ENCODE results near the gene PRR5. TPM values are rescaled to one million over a fixed set of nuclear protein-coding genes. Genes with fewer than 3 reads are reported as not detected.

PRR5 gene
- total and polyA plus RNA-seq, 7 donors: 7.9 to 35.6 (median 12.7) TPM

GRCh38 chr22:44701187-44701790 lies 715 bp upstream of the PRR5 start:
- intact Hi-C loops (cut with DNase I): no loop called here
- TF ChIP-seq POLR2AphosphoS5 (IDR thresholded peaks at IDR 0.05) (no peak), EP300 (IDR thresholded peaks at IDR 0.05) (no peak)
- Histone ChIP-seq H3K36me3 (no peaks in the 10 kb centered on the region), H3K4me1 (peaks cover 0 to 42% (median 31%) of the 10 kb centered on the region in 4 donors), H3K27ac (no peak overlapping the region), H3K4me3 (peak overlapping the region in 3 of 4 donors; percentile 24 to 44 (median 25)), H3K27me3 (peaks cover 15 to 72% (median 41%) of the 10 kb centered on the region in 3 donors), H3K9me3 (no peaks in the 10 kb centered on the region)
- 80 to 88% methylated on average over 5 of the region's 5 CpGs for WGBS, 2 donors
- no peak for DNase-seq

- Histone ChIP-seq H3K27ac (peak overlapping the region in 1 of 4 donors; percentile 22), H3K27me3 (peaks cover 15 to 64% (median 34%) of the 10 kb centered on the region in 3 donors), H3K9me3 (no peaks in the 10 kb centered on the region), H3K4me3 (peak overlapping the region; percentile 8 to 54 (median 48)), H3K4me1 (peaks cover 0 to 38% (median 30%) of the 10 kb centered on the region in 4 donors), H3K36me3 (no peaks in the 10 kb centered on the region)
- no peak for TF ChIP-seq CTCF (IDR thresholded peaks at IDR 0.05)
- TF ChIP-seq EP300 (IDR thresholded peaks at IDR 0.05): no peak
- no peak for TF ChIP-seq POLR2AphosphoS5 (IDR thresholded peaks at IDR 0.05)
- TF ChIP-seq POLR2A (IDR thresholded peaks at IDR 0.05): no peak
- WGBS, 2 donors: 1% methylated on average over 60 of the region's 60 CpGs
- intact Hi-C loops (cut with DNase I): no loop called here
- DNase-seq: no peak
These were observed 635 bp downstream of the PRR5 start for GRCh38 chr22:44702479-44703198.

GRCh38 chr22:44703255-44703870 lies 1.4 kb downstream of the PRR5 start:
- WGBS, 2 donors: 18 to 61% methylated on average over 23 of the region's 23 CpGs
- H3K4me1 ChIP-seq: peaks cover 0 to 31% (median 27%) of the 10 kb centered on the region in 4 donors
- no peaks in the 10 kb centered on the region for H3K36me3 ChIP-seq
- H3K9me3 ChIP-seq: no peaks in the 10 kb centered on the region
- intact Hi-C loops (cut with DNase I): no loop called here
- H3K4me3 ChIP-seq: peak overlapping the region in 3 of 4 donors; percentile 44 to 54 (median 51)
- DNase-seq: no peak
- TF ChIP-seq POLR2A (IDR thresholded peaks at IDR 0.05): no peak
- no peak for TF ChIP-seq POLR2AphosphoS5 (IDR thresholded peaks at IDR 0.05)
- no peak for TF ChIP-seq EP300 (IDR thresholded peaks at IDR 0.05)
- no peak for TF ChIP-seq CTCF (IDR thresholded peaks at IDR 0.05)
- H3K27me3 ChIP-seq: peaks cover 15 to 59% (median 30%) of the 10 kb centered on the region in 3 donors
- no peak overlapping the region for H3K27ac ChIP-seq

GRCh38 chr22:44704159-44705021 lies 2.4 kb downstream of the PRR5 start:
- intact Hi-C loops (cut with DNase I): no loop called here
- TF ChIP-seq EP300 (IDR thresholded peaks at IDR 0.05) (no peak), POLR2A (IDR thresholded peaks at IDR 0.05) (no peak), CTCF (IDR thresholded peaks at IDR 0.05) (no peak), POLR2AphosphoS5 (IDR thresholded peaks at IDR 0.05) (no peak)

More at GRCh38 chr22:44704159-44705021, 2.4 kb downstream of the PRR5 start:
- Histone ChIP-seq H3K27me3 (peaks cover 15 to 49% (median 30%) of the 10 kb centered on the region in 3 donors), H3K4me1 (peaks cover 0 to 20% (median 19%) of the 10 kb centered on the region in 4 donors), H3K27ac (no peak overlapping the region), H3K9me3 (no peaks in the 10 kb centered on the region), H3K36me3 (no peaks in the 10 kb centered on the region), H3K4me3 (no peak overlapping the region)
- no peak for DNase-seq
- 86 to 90% methylated on average over 16 of the region's 16 CpGs for WGBS, 2 donors
